Suppressor macrophage treated with lipopolysaccharide for 4 hours (primary cell): ENCODE data around the gene SAFB.
A peak's percentile ranks its signal among the peaks of the same experiment; 100 is the strongest.

Experiments used
- DNase-seq: peaks from one replicate; pipeline ENCODE4 v3.0.0-alpha.2; 2020

The SAFB gene

GRCh38 chr19:5671600-5671999, 48.7 kb downstream of the SAFB start:
- DNase-seq: no peak

DNA sequence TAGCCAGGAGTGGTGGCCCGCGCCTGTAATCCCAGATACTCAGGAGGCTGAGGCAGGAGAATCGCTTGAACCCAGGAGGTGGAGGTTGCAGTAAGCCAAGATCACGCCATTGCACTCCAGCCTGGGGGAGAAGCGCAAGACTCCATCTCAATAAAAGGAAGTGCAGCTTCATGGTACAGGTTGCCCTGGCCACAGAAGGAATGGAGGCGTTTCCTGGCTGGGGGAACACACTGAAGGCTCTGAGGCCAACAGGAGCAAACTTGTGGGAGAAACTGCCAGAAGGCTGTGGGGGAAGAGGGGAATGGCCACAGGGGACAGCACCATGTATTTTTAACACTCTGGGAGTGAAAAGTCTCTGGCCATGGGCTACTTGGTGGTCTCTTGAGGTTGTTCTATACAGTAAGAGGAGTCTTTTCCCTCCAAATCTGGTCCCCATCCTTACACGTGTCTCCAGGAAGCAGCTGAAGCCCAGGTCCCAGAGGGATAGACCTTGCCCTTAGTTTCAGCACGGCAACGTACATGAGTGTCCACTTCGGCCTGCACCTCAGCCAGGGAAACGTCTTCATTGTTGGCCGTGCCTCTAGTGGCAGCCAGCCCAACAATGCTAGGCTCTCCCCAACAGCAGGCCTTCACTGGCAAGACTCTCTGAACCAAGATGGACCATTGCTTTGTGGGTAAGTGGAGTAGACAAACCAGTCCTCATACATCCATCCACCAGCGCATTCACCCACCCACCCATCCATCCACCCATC, 50.0 kb downstream of the SAFB start:
- DNase-seq: no peak

- no peak for DNase-seq
Measured at GRCh38 chr19:5673752-5674151, 50.9 kb downstream of the SAFB start.

DNA sequence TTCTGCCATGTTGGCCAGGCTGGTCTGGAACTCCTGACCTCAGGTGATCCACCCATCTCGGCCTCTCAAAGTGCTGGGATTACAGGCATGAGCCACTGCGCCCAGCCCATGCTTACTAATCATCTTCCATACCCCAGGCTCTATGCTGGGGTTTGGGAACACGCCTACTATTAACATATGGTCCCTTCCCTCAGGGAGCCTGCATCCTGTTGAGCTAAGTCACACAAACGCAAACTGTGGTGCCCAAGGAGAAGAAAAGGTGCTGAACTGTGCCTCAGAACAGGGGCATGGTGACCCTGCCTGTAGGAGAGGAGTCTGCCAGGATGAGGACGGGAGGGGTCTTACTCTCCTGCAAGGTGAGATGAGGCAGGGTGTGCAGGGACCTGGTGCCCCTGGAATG, 51.8 kb downstream of the SAFB start:
- no peak for DNase-seq

DNA sequence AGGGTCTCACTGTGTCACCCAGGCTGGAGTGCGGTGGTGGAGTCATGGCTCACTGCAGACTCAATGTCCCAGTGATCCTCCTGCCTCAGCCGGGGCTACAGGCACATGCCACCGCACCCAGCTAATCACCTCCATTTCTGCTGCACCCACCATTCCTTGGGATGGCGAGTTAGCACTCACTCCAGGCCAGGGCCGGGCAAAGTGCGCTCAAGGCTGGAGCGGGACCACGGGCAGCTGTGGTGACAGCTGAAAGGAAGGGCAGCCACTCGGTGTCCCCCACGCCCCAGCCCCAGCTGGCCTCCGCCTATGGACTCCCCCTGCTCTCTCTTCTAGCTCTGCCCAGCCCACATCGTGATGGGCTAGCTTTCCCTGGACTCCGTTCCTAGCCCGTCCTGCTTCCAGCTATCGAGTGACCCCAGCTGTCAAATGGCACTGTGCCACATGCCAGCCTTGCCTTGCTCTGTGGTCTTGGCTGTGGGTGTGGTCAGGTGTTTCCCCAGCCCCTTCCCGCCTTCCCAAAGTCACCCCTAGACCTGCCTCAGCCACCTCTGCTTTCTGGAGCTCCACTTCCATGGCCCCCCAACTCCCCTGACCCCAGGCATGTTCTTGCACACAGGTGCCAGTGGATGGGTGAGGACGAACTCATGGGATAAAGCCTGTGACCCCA, 53.4 kb downstream of the SAFB start:
- DNase-seq: no peak

- DNase-seq: no peak
Measured at GRCh38 chr19:5676772-5677105, 53.9 kb downstream of the SAFB start.

GRCh38 chr19:5677136-5677535, 54.3 kb downstream of the SAFB start:
- no peak for DNase-seq

DNA sequence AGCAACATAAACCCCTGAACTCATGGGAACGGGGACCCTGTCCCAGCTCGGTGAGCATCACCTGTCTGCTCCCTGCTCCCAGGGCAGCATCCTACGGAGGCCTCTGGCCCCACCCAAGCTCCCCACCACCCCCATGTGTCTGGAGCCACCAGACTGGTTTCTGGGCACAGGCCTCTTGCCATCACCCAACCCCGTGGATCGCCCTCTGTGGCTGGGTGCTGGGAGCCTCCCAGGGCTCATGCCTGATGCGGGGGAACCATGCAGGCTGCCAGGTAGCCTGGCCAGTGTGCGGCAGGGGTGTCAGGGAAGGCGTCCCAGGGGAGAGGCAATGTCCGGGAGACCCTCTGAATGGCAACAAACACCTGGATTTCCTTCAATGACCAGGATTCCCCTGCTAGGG, 54.7 kb downstream of the SAFB start:
- no peak for DNase-seq

- no peak for DNase-seq
Measured at GRCh38 chr19:5678071-5678718, 55.3 kb downstream of the SAFB start.

GRCh38 chr19:5679289-5680083, 56.6 kb downstream of the SAFB start:
- DNase-seq: peak; percentile 25

DNA sequence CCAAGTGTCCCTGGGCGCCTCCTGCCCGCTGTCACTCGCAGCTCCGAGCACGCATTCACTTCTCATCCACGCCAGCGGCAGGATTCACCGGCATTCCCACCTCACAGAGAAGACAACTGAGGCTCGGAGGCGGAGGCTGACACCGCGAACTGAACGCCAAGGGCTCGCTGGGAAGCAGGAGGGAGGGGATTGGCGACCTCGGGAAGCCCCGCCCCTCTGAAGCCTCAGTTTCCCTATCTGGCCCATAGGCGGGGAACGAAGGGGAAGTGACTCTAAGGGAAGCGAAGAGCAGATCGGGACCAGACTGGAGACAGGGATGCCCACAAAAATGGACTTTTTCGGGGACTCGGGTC, 57.2 kb downstream of the SAFB start:
- no peak for DNase-seq

DNA sequence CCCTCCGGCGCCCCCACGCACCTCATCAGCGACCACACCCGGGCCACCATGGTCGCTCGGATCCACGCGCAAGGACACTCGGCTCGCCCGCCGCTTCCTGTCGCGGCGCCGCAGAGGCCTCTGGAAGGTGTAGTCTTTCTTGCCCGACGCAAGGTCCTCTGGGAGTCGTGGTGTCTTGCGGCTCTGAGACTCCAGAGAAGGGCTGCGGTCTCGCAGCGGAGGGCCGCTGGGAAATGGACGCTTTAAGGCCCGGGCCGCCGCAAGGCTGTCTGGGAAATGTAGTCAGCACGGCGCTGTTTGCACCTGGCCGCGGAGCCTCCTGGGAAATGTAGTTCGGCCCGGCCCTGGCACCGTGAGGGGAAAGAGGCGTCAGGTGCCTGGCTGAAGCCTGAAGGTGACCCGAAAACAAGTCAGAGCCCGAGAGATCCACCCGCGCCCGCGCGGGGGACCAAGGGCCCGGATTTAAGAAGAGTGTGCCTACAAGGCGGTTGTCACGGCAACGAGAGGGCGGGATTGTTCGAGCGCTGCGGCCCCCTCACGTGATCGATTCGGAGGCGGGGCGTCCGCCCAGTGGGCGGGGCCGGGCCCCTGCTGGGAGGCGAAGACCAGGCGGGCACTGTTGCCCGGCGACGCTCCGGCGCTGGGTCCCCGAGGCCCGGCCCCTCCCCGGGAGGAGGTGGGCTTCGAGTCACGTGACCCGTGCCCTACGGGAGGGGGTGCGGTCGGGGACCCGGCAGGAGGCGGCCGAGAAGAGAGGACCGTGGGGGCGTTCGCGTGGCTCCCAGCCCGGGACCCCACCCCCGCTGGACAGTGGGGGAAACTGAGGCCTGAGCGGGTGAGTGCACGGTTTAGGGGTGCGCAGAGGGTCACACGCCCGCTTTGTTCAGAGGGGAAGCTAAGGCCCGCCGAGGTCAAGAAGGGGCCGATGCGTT, 57.8 kb downstream of the SAFB start, which contains the start of the genes HSD11B1L and MICOS13:
Gene HSD11B1L, plus strand, starts transcription at position 591 of the 932 bp plus-strand sequence. CDS start 3,806 bp downstream, outside the sequence.
Gene MICOS13, minus strand, starts transcription at position 80 of the 932 bp plus-strand sequence. Its CDS starts 30 bp downstream, at position 50.
- DNase-seq: peak; percentile 99

DNA sequence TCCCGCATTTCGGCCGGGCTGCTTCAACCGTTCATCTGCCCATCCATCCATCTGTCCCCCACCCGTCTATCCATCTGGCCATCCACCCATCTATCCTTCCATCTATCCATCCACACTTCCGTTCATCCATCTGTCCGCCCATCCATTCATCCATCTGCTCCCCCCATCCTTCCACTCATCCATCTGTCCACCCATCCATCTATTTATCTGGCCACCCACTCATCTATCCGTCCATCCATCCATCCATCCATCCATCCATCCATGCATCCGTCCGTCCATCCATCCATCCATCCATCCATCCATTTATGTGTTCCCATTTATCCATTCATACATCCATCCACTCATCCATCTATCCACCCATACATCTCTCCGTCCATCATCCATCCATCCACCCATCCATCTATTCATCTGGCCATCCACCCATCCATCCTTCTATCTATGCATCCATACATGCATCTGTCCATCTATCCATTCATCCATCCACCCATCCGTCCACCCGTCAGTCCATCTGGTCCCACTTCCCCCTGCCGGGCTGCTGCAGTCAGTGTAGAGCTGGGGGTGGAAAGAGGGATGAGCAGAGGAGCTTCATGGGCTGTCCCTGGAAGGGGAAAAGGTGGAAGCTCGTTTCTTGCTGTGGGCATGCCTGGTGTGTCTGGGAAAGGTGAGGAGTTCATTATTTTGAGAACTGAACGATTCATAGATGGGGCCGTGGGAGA, 58.7 kb downstream of the SAFB start:
- no peak for DNase-seq

- DNase-seq: no peak
Measured at GRCh38 chr19:5682107-5682482, 59.2 kb downstream of the SAFB start.

DNA sequence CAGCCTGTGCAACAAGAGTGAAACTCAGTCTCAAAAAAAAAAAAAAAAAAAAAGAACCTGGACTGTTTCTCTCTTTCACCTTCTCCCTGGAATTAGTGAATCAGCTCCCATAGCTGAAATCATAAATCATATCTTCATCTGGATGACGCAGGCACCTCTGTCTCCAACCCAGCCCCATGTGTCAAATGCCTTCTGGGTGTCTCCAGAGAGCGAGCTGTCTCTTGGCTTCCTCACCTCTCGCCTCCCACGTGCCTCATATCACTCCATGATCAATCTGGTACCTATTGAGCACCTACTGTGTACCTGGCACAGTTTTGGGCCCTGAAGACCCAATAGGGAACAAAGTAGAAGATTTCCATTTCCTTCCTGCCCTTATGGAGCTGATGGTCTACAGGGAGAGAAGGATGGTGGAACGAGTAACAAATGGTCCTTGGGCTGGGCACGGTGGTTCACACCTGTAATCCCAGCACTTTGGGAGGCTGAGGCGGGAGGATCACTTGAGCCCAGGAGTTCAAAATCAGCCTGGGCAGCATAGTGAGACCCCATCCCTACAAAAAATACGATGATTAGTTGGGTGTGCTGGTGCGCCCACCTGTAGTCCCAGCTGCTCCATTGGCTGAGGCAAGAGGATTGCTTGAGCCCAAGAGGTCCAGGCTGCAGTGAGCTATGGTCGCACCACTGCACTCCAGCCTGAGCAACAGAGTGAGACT, 60.4 kb downstream of the SAFB start:
- DNase-seq: no peak

- no peak for DNase-seq
Measured at GRCh38 chr19:5684694-5685430, 62.0 kb downstream of the SAFB start.

- no peak for DNase-seq
Measured at GRCh38 chr19:5686326-5686646, 63.4 kb downstream of the SAFB start.

GRCh38 chr19:5686647-5687359, 63.9 kb downstream of the SAFB start:
- DNase-seq: peak; percentile 100
